Putamen (tissue), 1 donor: Measurements from ENCODE around the gene THUMPD1.
A peak's percentile ranks its signal among the peaks of the same experiment; 100 is the strongest.
"Not testable (repeated sequence)": the region's sequence is repeated elsewhere in the genome, so short reads cannot be mapped to it uniquely, and the experiment has no call there.

Experiments
- DNase-seq: peaks from one replicate; pipeline ENCODE4 v3.0.0-alpha.2; 2016; ENCODE audit warnings: low spot score

Gene THUMPD1

DNA sequence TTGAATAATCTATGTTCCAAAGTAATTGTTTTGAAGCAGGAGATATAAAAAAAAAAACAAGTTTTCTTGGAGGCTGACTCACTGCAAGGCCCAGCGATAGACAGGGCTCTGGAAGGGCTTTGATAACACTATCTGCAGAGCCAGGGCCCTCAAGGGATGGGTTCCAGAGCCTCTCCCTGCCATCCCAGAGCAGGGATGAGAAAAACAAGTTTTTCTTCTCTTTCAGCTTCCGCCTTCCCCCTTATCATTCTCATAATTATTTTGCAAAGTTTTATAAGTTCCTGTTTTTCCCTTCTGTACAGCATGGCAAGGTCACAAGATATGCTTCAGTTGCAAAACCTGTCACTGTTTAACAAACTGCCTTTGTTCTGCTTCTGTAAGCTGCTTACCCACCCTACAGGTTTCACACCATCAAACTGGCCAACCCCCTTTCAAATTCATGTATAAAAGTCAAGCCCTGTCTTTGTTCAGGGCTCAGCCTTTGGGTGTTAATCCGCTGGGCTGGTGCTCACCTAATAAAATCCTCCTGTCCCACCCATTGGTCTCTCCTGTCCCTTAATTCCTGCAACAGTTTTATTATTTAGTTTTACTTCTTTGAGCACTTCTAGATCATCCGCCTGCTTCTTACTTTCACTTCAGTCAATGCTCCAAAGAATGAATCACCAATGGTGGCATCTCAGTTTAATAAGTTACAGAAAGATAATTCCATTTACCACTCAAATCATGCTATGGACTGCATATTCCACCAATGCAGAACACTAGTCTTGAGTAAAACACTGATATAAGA is 5.6 kb upstream of the THUMPD1 start:
- DNase-seq, result no peak

DNA sequence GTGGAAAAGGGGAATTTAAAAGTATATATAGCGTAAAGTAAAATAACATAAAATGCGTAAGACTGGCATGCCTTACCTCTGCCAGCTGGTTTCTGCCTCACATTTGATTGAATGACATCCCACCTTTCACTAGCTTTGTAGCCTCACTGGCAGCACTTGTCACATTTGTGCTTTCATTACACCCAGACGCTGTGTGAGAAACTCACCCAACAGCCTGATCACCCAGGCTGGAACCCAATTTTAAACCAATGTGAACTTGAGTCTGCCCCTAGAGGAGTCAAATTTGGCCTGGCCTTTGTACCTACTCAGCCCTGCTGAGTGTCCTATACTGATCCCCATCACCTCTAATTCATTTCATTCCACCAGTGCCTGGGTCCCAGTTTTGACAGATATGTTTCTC is 4.8 kb upstream of the THUMPD1 start:
- no peak for DNase-seq

DNA sequence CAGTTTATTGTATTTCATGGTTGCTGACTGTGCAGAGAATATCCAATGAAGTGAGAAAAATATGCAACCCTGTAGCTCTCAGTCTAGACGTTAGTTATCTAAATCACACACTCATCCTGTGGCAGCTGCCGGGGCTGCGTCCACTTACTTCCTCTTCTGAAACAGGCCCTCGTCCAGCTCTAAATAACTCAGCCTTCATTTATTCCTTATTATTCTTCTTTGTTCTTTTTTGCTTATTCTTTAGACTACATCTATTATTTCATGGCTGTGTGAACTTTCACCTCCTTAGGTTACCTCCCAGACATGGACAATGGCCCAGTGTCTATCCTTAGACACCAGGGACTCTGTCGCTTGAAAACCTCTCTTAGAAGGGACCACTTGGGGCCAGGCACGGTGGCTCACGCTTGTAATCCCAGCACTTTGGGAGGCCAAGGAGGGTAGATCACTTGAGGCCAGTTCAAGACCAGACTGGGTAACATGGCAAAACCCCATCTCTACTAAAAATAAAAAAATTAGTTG is 3.4 kb upstream of the THUMPD1 start:
- DNase-seq, result no peak

DNA sequence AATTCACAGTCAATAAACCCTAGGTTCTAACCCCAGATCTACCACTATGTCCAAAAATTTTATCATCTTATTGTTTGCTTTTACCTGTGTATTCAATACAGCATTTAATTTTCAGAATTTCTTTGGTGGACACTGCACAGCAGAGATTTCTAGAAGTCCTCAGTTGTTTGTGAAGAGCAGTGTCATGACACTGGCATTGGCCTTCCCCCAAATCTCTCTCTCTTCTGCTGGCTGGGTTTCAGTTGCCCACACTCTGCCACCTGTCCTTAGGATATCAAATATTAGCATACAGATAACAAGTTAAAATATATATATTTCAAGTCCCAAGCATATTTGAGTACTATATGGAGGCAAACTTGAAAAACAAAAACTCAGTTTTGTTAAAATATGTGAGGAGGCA is 2.0 kb upstream of the THUMPD1 start:
- no peak for DNase-seq

DNA sequence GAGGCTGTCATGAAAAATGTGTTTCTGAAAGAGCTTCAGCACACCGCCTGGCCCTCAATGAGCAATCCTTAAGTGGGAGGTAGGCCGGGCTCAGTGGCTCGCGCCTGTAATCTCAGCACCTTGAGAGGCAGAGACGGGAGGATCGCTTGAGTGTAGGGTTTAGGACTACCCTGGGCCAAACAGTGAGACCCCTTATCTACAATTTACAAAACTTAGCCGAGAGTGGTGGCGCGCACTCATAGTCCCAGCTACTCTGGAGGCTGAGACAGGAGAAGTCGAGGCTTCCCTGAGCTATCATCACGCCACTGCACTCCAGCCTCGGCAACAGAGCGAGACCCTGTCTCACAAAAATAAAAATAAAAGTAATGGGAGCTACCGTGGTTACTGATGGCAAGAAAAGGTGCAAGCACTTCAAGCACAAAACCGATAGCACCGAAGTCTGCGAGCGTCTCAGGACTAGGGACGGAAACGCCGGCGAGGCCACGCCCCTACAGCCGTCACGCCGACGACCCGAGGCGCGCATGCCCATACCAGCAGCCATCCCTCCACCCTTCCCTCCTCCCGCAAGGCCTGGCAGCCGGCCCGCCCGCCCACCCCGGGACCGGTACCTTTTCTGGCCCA is 607 bp downstream of the THUMPD1 start:
- peak; percentile 84 for DNase-seq

DNA sequence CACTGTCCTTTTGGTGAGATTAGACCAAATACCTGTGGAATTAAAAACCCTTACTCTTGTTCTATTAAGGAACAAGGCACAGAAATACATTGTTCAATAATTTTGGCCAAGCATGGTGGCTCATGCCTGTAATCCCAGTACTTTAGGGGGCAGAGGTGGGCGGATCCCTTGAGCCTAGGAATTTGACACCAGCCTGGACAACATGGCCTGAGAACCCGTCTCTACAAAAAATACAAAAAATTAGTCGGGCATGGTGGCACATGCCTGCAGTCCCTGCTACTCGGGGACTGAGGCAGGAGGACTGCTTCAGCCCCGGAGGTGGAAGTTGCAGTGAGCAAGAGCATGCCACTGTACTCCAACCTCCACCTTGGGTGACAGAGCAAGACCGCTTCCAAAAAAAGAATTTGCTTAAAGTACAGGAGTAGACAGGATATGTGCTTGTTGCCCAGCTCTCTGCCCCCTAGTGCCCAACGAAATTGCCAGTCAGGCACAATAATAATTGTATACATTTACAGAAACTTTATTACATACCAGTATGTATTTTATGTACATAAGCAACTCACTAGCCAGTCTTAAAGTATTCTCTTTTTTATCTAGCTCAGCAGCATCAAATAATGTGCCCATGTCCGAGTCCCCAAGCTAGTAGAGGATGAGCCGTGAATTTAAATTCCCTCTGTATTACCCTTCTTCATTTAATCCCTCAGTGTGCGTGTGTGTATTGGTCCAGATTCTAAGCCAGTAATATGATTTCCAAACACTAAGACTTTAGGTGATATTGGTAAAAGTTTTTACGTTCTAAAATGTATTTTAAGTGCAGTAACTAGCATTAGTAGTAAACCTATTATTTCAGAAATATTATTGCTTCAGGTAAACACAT is 1.4 kb downstream of the THUMPD1 start:
- no peak for DNase-seq

DNA sequence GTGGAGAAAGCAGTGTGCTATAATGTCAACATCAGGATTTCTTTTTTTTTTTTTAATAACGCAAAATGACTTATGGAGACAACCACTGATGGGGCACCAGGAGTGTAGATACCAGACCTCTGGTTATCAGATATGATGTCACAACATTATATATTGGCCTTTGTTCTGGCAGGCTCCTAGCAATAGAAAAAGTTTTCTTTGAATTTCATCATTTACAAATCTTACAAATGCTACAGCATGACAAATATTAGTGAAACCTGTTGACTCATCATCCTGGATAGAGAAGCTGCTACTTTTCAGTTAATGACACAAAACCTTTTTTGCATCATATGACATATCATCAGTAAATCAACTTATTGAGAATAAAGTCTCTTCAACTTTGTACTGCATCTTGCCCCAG is 6.1 kb downstream of the THUMPD1 start:
- DNase-seq, result no peak

DNA sequence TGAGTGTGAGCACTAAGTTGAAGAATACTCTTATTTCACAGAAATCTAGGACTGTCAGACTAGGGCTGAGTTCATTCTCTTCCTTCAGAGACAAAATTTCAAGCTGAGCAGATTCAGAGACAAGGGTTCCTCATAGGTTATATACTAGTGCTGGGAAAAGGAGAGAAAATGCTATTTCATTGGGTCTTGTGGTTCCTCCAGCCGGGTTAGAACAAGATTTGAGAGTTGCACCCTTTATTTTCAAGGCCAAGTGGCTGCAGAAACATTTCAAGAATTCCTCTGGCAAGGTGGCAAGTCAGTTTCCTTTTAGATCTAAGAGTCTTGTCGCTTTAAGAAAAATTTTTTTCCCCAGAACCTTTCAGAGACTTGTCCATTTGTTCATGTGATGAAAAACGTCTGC is 6.8 kb downstream of the THUMPD1 start:
- no peak for DNase-seq

DNA sequence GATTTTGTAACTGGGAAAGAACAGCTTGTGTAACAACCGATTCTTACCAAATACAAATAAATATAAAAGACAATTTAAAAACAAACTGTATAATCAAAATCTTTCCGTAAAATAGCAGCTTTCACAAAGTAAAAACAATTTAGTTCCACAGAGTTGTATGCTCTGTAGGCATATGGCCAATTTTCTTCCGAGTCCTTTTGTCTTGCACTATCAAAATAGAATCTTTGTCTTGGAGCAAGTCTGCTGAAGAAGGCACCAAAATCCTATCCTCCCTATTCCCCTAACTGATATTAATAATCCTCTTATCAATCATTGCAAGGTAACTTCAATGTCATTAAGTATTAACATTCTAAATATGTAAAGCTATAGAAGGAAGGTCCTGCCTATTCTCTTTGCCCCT is 7.6 kb downstream of the THUMPD1 start:
- DNase-seq, result no peak

DNA sequence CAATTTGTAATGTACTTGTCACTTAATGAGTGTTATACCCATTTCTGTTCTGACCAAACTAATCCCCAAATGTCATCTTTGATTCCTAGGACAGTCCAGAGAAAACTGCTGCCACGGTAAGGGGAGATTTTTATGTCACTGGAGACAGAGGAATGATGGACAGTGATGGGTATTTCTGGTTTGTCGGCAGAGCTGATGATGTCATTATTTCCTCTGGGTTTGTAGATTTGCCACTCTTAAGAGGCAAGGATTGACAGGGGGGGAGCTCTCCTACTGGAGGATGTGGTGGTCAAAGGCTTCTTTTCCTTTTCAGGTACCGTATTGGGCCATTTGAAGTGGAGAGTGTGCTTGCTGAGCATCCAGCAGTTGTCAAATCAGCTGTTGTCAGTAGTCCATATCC is 12.5 kb downstream of the THUMPD1 start:
- no peak for DNase-seq

DNA sequence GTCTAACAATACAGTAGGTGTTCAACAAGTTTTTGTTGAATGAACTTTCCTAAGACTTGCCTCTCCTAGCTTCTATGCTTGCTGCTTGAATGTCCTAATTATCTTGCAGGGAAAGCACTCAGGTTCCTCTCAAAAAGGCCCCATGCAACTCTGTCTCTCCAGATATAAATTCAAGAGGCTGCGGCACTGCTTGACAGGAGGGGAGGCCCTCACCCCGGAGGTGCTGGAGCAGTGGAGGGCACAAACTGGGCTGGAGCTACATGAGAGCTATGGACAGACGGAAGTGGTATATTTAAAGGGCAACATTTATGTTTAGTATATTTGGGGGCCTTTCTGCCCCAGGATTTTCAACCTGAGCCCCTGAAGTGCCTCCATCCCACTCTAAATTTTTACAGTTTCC is 14.4 kb downstream of the THUMPD1 start:
- DNase-seq, result no peak

DNA sequence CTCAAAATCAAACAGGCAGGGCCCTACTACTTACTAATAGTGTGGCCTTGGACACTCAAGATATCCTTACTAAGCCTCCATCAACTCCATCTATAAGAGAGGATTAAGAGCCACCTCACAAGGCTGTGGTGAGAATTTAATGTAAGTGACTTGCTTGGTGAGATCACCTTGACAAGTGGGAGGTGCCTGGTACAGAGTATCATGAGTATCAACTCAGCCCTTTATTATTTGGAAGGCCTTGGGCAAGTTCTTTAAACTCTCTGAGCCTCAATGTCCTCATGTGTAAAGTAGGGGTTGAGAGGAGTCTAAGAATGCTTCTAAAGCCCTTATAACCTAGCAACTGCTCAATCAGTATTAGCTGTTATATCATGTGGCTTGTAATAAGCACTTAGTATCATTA is 15.0 kb downstream of the THUMPD1 start:
- no peak for DNase-seq

DNA sequence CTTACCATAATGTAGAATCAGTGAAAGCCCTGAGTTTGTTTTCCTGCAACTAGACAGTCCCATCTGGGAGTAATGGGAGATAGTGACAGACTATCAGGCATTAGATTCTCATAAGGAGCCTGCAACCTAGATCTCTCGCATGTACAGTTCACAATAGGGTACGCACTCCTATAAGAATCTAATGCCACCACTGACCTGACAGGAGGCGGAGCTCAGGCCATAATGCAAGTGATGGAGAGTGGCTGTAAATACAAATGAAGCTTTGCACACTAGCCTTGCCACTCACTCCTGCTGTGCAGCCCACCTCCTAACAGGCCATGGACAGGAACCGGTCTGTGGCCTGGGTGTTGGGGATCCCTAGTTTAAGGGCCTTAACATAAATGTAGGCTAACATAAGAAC is 21.4 kb downstream of the THUMPD1 start:
- DNase-seq, result no peak

DNA sequence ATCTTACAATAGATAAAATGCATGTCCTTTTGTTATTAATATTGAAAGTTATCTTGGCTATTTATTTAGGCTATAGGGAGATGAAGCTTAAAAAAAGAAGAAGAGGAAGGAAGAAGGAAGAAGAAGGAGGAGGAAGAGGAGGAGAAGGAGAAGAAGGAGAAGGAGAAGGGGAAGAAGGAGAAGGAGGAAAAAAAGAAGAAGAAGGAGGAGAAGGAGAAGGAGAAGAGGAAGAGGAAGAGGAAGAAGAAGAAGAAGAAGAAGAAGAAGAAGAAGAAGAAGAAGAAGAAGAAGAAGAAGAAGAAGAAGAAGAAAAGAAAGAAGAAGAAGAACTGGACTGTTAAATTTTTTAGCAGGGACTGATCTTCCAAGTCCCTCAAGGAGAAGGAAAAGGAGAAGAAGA is 23.9 kb downstream of the THUMPD1 start:
- not testable (repeated sequence) for DNase-seq

DNA sequence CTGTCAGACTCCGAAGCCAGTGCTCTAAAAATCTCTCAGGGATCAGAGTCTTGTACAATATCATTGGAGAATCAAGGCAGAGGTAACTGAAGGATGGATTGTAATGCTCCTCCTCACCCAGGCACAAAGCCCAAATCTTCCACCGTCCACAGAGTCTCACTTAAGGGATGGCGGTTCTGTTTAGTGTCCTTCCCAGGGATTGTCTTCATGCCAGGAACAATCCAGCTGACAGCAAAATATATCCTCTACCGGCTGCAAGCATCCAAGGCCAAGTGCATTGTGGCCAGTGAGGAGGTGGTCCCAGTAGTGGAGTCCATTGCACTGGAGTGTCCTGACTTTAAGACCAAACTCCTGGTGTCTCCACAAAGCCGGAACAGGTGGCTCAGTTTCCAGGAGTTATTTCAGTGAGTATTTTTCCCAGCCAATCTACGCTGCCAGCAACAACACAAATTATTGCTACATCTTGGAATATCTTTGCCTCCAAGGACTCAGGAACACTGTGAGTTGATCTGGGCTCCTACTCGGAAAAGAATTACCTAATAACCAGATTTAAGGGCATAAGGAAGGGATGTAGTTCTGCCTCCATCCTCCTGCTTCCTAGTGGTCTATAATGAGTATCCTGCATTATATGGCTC is 30.2 kb downstream of the THUMPD1 start:
- no peak for DNase-seq

DNA sequence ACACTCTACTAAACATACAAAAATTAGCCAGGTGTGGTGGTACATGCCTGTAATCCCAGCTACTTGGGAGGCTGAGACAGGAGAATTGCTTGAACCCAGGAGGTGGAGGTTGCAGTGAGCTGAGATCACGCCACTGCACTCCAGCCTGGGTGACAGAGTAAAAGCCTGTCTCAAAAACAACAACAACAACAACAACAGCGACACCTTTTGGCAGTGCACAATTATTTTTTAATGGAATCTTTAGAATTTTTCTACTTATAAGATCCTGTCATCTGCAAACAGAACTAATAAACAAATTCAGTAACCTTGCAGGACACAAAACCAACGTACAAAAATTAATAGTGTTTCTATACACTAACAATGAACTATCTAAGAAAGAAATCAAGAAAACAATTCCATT is 33.5 kb downstream of the THUMPD1 start:
- not testable (repeated sequence) for DNase-seq

DNA sequence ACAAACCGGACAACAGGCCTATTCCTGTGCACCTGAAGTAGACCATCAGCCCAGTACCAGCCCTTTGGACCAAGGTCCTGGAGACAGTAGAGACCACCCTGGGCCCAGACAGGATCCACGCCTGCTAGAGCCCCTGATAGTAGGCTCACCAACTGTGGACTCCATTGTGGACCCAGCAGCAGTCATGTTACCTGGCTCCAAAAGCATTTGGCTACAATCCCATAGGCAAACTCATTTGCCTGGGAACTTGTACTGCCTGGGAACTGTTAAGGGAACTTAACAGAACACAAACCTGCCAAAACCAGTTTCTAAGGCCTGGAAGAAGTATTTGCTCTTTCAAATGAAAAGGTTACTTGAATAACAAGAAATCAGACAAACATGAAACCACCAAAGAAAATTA is 34.2 kb downstream of the THUMPD1 start:
- DNase-seq, result no peak

DNA sequence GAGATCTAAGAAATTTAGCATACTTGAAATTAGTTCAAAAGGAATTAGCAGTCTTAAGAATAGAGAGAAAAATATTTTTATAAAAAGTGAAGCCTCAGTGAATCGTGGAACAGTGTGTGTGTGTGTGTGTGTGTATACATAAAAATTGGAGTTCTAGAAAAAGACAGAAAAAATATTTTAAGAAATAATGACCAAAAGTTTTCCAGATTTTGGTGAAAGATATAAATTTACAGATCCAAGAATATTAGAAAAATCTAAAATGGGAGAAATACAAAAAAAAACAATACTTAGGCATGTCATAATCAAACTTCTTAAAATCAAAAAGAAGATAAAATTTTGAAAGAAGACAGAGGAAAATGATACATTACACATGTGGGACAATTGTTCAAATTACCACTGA is 35.6 kb downstream of the THUMPD1 start:
- DNase-seq, result not testable (repeated sequence)

DNA sequence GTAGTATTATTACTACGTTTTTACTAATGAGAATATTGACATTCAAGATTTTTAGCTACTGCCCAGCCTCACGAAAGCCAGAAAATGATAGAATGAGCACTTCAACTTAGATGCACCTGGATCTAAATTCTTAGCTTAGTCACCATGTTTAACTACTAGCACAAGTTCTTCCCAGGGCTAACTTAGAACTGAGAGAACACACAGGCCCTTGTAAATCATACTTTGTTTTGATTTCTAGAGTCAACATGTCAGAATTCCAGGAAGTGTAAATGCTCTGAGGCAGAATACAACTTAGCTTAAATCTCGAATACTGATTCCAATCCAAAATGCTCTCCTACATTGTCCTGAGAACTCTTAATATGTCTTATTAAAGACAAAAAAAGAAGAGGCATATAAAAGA is 37.3 kb downstream of the THUMPD1 start:
- no peak for DNase-seq

DNA sequence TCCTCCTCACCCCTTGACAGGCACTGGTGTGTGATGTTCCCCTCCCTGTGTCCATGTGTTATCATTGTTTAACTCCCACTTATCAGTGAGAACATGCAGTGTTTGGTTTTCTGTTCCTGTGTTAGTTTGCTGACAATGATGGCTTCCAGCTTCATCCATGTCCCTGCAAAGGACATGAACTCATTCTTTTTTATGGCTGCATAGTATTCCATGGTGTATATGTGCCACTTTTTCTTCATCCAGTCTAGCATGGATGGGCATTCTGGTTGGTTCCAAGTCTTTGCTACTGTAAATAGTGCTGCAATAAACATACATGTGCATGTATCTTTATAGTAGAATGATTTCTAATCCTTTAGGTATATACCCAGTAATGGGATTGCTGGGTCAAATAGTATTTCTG is 39.9 kb downstream of the THUMPD1 start:
- DNase-seq, result not testable (repeated sequence)

DNA sequence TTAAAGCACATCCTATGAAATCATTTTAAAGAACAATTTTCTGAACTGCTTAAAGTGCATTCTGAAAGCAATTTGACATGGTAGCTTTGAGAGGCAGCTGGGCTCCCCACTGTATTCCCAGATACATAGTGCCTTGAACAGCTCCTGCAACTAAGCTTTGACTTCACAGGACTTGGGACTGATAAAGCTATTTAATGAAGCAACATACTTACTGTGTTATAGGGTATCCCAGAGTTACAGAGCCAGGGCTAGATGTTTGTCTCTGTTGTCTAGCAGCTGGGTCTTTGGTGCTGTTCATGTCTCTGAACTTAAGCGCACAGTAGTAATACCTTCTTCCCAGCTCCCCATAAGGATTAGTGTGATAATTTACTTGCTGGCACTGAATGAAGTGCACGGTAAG is 45.0 kb downstream of the THUMPD1 start:
- DNase-seq, result no peak

DNA sequence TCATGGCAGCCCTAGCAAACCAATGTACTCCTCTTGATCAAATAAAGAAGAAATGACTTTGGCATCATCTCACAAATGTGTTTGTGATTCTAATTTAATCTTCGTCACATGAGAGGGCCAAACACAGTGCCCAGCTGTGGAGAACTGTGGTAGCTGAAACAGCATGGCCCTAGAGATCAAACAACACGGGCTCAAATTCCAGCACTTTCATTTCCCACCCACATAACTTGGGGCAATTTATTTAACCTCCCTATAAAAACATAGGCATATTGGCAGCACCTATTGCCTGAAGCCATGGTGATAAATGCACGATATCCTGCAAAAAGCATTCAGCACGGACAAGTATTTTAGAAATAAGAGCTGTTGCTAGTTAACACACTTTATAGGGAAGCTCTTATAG is 46.6 kb downstream of the THUMPD1 start:
- DNase-seq, result no peak
